Adrenal gland (tissue), 5 donors: ENCODE data around the gene ARF1.

ENCODE experiments used
- CTCF ChIP-seq, 6 experiments: fragments of 450-650 bp in 4 of 6; fragments of 200-600 bp in 2 of 6; sonication (generic) in 1 of 6; IDR thresholded peaks; 1 replicate in 5 of 6; 2 replicates in 1 of 6; pipeline versions ENCODE4 v1.5.1 to v1.8.0; 2016 to 2021; ENCODE audit warnings: antibody characterized with exemption in 6 of 6, mild to moderate bottlenecking in 2 of 6, moderate library complexity in 1 of 6
- POLR2A ChIP-seq, 2 donors: fragments of 450-650 bp; IDR thresholded peaks; one replicate each; pipeline ENCODE4 v1.6.1; 2017; ENCODE audit warnings: antibody characterized with exemption in 2 of 2, mild to moderate bottlenecking in 2 of 2, moderate library complexity in 1 of 2
- donor health status: DM: no; HTN: no; CAD: no.

GRCh38 chr1:228141226-228142044, 58.9 kb downstream of the ARF1 start:
- TF ChIP-seq CTCF (IDR thresholded peaks at IDR 0.05) (no peak), POLR2A (IDR thresholded peaks at IDR 0.05) (no peak)
